Activated B cell treated with CpG ODN at 0.5 μM for 24 hours (primary cell): ENCODE measurements around the gene TP53TG5. TPM values are rescaled to one million over a fixed set of nuclear protein-coding genes. Genes with fewer than 3 reads are reported as not detected.

Source experiments
- ATAC-seq: fragments of 200-7000 bp; cut with Tn5 transposase; one replicate; pipeline ENCODE4 v1.10.0; 2021; ENCODE audit warnings: low read depth, mild to moderate bottlenecking, moderate library complexity
- CTCF ChIA-PET: fragments of 350-600 bp; sonication (Branson Sonifier 250); formaldehyde crosslinking; loops from one replicate; lab custom pipeline; 2021; ENCODE audit warnings: antibody characterized with exemption; lab: Charles Lee
- POLR2A ChIA-PET: fragments of 350-600 bp; sonication (Branson Sonifier 250); formaldehyde crosslinking; loops from one replicate; lab custom pipeline; 2021; ENCODE audit warnings: antibody characterized with exemption; lab: Charles Lee
- DNase-seq: peaks from one replicate; pipeline ENCODE4 v3.0.0; 2022
- H3K27ac Mint-ChIP-seq: one replicate; pipeline ENCODE4 v1.8.0; 2020; ENCODE audit warnings: mixed read lengths
- H3K27me3 Mint-ChIP-seq: one replicate; pipeline ENCODE4 v1.8.0; 2021; ENCODE audit warnings: mixed read lengths
- H3K36me3 Mint-ChIP-seq: one replicate; pipeline ENCODE4 v1.8.0; 2021; ENCODE audit warnings: low read depth, mixed read lengths
- H3K4me1 Mint-ChIP-seq: one replicate; pipeline ENCODE4 v1.8.0; 2021; ENCODE audit warnings: mixed read lengths
- H3K4me3 Mint-ChIP-seq: one replicate; pipeline ENCODE4 v1.8.0; 2020; ENCODE audit warnings: mild to moderate bottlenecking, mixed read lengths
- H3K9me3 Mint-ChIP-seq: one replicate; pipeline ENCODE4 v1.8.0; 2020; ENCODE audit warnings: mixed read lengths
- CTCF ChIP-seq: fragments of 200-600 bp; IDR thresholded peaks from one replicate; pipeline ENCODE4 v1.8.0; 2022; ENCODE audit warnings: antibody characterized with exemption, mild to moderate bottlenecking
- intact Hi-C: fragments of 100-400 bp; cut with micrococcal nuclease; formaldehyde crosslinking; loops from one replicate; pipeline ENCODE4 v1.15.1; 2024
- total RNA-seq: library from RNA; stranded (reverse); gene quantifications from 2 replicates; pipeline ENCODE4 v1.2.3, GENCODE V29; 2022

Gene TP53TG5
- total RNA-seq, 1 donor from 2014 or later = not detected

DNA sequence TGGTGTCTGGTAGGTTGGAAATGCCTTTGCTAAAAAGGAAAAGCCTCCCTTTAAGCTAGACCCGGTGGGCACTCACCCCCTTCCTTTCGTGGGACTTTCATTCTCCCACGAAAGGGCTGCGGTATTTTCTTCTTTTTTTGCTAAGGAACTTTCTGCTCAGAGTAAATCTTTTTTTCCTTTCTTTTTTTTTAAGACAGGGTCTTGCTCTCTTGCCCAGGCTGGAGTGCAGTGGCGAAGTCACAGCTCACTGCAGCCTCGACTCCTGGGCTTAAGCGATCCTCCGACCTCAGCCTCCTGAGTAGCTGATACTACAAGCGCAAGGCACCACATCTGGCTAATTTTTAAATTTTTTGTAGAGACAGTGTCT lies 4.0 kb downstream of the TP53TG5 start:
- DNase-seq (no peak), ATAC-seq (no peak)
- Mint-ChIP-seq H3K36me3 (peaks cover 17% of the 10 kb centered on the region), H3K27me3 (no peaks in the 10 kb centered on the region), H3K4me3 (peak overlapping the region; percentile 86), H3K27ac (peak overlapping the region; percentile 76), H3K4me1 (peaks cover 50% of the 10 kb centered on the region), H3K9me3 (no peaks in the 10 kb centered on the region)
- intact Hi-C loops = loop anchor here (1.0 kb wide), 2 partner anchors 11 to 63 kb away; partner anchors contain the start of gene SYS1
- TF ChIP-seq CTCF = no peak
- POLR2A ChIA-PET = interaction anchor here (0.9 to 4.7 kb wide), 9 partner anchors 12 to 89 kb away, joined by 3 to 46 read pairs (median 5); partner anchors contain the start of genes PIGT and SYS1
- CTCF ChIA-PET = interaction anchor here (1.0 to 22.9 kb wide), 25 partner anchors 9 to 397 kb away, joined by 3 to 534 read pairs (median 6); partner anchors contain the start of genes PIGT and SYS1

DNA sequence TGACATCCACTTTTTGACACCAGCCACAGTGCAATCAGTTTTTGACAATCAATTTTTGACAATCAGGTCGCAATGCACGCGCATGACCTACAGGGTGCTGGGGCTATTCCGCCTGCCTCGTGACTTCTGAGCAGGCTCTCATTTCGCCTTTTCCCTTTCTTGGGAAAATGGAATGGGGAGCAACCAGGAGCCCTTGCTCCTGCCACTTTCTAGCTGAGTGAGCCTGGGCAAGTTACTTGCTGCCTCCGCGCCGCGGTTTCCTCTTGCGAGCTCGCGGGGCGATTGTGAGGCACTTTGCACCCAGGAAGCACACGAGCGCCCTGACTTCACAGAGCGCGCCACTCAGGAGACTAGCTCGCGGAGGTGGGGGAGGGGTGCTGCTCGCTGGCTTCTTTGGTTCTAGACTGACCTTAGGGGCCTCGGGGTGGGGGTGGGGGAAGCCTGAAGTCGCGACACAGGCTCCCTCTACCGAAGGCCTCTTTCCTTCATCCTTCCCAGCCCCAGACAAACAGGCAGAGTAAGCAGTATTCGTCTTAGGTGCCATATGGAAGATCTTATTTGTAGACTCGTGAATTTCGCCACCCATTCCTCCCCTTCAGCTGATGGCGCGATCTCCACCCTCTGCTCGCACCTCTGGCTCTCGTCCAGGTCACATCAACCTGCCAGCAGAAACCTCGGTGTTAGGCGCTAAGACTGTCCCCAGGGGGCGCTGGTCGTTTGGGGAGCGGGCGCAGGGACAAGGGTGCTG lies 4.6 kb downstream of the TP53TG5 start:
- TF ChIP-seq CTCF = no peak
- ATAC-seq = peak; percentile 94
- H3K4me1 Mint-ChIP-seq = peaks cover 56% of the 10 kb centered on the region
- H3K27ac Mint-ChIP-seq = peak overlapping the region; percentile 76
- H3K27me3 Mint-ChIP-seq = no peaks in the 10 kb centered on the region
- H3K36me3 Mint-ChIP-seq = peaks cover 17% of the 10 kb centered on the region
- intact Hi-C loops = loop anchor here (1.0 kb wide), 2 partner anchors 10 to 64 kb away; partner anchors contain the start of gene SYS1
- ChIA-PET POLR2A (interaction anchor here (0.9 to 4.7 kb wide), 10 partner anchors 12 to 89 kb away, joined by 3 to 46 read pairs (median 4); partner anchors contain the start of genes PIGT, SDC4 and SYS1), CTCF (interaction anchor here (1.0 to 22.9 kb wide), 27 partner anchors 8 to 398 kb away, joined by 3 to 534 read pairs (median 5); partner anchors contain the start of genes PIGT and SYS1)
- no peaks in the 10 kb centered on the region for H3K9me3 Mint-ChIP-seq
- peak overlapping the region; percentile 86 for H3K4me3 Mint-ChIP-seq
- DNase-seq = peak; percentile 76

DNA sequence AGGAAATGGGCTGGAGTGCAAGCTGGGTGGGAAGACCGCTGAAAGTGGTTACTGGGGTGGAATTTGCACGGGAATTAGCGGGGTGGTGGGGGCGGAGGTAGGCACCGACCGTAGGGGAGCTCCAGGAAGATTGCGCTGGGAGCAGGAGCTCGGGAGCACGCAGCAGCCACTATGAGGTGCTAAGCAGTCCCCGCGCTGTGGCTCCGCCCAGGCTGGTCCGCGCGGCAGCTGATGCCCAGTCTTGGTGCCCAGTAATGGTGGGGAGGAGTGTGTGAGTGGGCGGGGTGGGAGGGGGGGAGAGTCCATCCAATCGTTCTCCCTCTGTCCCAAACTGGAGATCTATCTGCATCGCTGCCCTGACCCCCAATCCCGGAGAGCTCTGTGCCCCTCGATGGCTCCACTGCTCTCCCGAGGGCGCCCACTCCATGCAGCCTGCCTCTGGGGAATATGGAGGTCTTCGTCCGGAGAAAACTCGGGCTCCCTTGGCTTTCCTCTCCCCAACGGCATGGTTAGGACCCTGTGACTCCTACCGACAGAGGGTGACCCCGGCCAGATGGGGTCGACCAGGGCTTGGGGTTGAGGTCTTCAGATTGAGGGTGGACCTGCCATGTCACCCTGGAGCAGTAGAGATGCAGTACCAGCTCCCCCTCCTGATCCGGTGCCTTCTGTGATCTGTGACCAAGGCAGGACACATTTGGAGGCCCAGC lies 5.3 kb downstream of the TP53TG5 start:
- peaks cover 22% of the 10 kb centered on the region for H3K36me3 Mint-ChIP-seq
- no peak for TF ChIP-seq CTCF
- CTCF ChIA-PET = interaction anchor here (1.2 to 22.9 kb wide), 15 partner anchors 10 to 399 kb away, joined by 3 to 534 read pairs (median 10); partner anchors contain the start of genes PIGT and SYS1
- intact Hi-C loops = no loop called here
- ATAC-seq = no peak
- H3K27me3 Mint-ChIP-seq = no peaks in the 10 kb centered on the region
- POLR2A ChIA-PET = interaction anchor here (0.6 to 4.7 kb wide), 8 partner anchors 11 to 90 kb away, joined by 3 to 46 read pairs (median 6); partner anchors contain the start of genes PIGT, SDC4 and SYS1
- H3K4me1 Mint-ChIP-seq = peaks cover 62% of the 10 kb centered on the region
- H3K27ac Mint-ChIP-seq = no peak overlapping the region
- H3K4me3 Mint-ChIP-seq = peak overlapping the region; percentile 86
- DNase-seq = no peak
- no peaks in the 10 kb centered on the region for H3K9me3 Mint-ChIP-seq

- no peak overlapping the region for H3K4me3 Mint-ChIP-seq
- no peak overlapping the region for H3K27ac Mint-ChIP-seq
- ATAC-seq (no peak), DNase-seq (no peak)
- intact Hi-C loops = no loop called here
- TF ChIP-seq CTCF = no peak
- ChIA-PET POLR2A (interaction anchor here (0.6 to 4.7 kb wide), 5 partner anchors 10 to 64 kb away, joined by 4 to 46 read pairs (median 28); partner anchors contain the start of genes PIGT, SDC4 and SYS1), CTCF (interaction anchor here (2.0 to 22.9 kb wide), 3 partner anchors 9 to 63 kb away, joined by 5 to 534 read pairs (median 12); partner anchors contain the start of gene SYS1)
- no peaks in the 10 kb centered on the region for H3K9me3 Mint-ChIP-seq
- H3K36me3 Mint-ChIP-seq = peaks cover 27% of the 10 kb centered on the region
- H3K27me3 Mint-ChIP-seq = no peaks in the 10 kb centered on the region
- peaks cover 67% of the 10 kb centered on the region for H3K4me1 Mint-ChIP-seq
Measured at GRCh38 chr20:45372241-45372640, 5.9 kb downstream of the TP53TG5 start.
